PFSK-1 (cell line): ENCODE results near the gene KSR1.

Experiments
- POLR2AphosphoS5 ChIP-seq: IDR thresholded peaks from 2 replicates; pipeline ENCODE4 v1.6.1; 2012; ENCODE audit warnings: low read depth, mild to moderate bottlenecking, control low read depth, low read length, moderate library complexity
- SIN3A ChIP-seq: IDR thresholded peaks from 2 replicates; pipeline ENCODE4 v1.6.1; 2012; ENCODE audit warnings: mild to moderate bottlenecking, low read length, moderate library complexity, borderline replicate concordance; ENCODE audit not compliant: insufficient read depth
- TAF1 ChIP-seq: IDR thresholded peaks from 2 replicates; pipeline ENCODE4 v1.6.1; 2012; ENCODE audit warnings: low read length, control low read depth, borderline replicate concordance; ENCODE audit not compliant: insufficient read depth
- TF ChIP-seq, protein P1 (sequence below), 2 experiments: IDR thresholded peaks; 2 replicates each; pipeline versions ENCODE4 v1.6.1 to v1.8.0; 2011 to 2012; ENCODE audit warnings: low read depth in 2 of 2, low read length in 2 of 2, control low read depth in 1 of 2, inconsistent platforms in 1 of 2, mild to moderate bottlenecking in 1 of 2, moderate library complexity in 1 of 2; ENCODE audit not compliant: insufficient read depth in 1 of 2

DNA sequence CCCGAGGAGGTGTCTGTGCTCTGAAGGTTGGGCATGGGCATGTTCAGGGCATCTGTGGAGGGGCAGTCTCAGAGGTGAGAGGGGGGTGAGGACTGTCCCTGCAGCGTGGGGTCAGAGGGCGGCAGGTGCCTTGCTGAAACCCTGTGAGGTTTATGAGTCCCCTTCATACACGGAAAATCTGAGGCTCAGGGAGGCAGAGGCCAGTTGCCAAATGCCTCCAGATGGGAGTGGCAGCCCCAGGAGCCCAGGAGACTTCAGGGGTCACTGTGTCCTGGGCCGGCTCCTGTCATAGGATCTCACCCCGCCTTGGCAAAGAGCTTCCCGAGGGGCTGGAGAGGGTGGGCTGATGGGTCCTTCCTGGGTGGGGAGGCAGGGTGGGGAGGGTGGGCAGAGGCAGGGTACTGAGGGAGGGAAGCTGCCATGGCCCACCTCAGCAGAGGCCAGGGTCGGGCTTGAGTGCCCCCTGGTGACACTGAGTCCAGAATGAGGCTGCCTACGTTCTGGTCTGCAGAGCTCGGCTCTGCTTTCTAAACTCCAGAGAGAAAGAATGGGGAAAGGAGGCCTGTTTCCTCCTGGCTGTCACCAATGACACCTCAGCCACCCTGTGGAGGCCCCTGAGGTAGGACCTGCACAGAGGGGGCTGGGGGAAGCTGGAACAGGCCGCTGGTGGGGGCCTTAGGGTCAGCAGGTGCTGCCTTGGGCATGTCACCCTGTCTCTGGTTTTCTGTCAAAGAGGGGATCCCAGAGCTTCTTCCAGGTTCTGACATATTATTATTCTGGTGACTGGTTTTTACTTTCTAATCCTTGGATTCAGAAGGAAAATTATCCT is 175.9 kb downstream of the KSR1 start:
- TF ChIP-seq POLR2AphosphoS5 (no peak), TAF1 (no peak), SIN3A (no peak)
- TF ChIP-seq, protein P1, sequence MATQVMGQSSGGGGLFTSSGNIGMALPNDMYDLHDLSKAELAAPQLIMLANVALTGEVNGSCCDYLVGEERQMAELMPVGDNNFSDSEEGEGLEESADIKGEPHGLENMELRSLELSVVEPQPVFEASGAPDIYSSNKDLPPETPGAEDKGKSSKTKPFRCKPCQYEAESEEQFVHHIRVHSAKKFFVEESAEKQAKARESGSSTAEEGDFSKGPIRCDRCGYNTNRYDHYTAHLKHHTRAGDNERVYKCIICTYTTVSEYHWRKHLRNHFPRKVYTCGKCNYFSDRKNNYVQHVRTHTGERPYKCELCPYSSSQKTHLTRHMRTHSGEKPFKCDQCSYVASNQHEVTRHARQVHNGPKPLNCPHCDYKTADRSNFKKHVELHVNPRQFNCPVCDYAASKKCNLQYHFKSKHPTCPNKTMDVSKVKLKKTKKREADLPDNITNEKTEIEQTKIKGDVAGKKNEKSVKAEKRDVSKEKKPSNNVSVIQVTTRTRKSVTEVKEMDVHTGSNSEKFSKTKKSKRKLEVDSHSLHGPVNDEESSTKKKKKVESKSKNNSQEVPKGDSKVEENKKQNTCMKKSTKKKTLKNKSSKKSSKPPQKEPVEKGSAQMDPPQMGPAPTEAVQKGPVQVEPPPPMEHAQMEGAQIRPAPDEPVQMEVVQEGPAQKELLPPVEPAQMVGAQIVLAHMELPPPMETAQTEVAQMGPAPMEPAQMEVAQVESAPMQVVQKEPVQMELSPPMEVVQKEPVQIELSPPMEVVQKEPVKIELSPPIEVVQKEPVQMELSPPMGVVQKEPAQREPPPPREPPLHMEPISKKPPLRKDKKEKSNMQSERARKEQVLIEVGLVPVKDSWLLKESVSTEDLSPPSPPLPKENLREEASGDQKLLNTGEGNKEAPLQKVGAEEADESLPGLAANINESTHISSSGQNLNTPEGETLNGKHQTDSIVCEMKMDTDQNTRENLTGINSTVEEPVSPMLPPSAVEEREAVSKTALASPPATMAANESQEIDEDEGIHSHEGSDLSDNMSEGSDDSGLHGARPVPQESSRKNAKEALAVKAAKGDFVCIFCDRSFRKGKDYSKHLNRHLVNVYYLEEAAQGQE (IDR thresholded peaks at IDR 0.05; ENCODE audit: insufficient read depth in 1 of 2, low read depth in 2 of 2, low read length in 2 of 2), result no peak
